Peyer's patch (tissue), 4 donors: ENCODE data around the gene YY1. TPM values are rescaled to one million over a fixed set of nuclear protein-coding genes. Genes with fewer than 3 reads are reported as not detected.

Experiments used
- DNase-seq, 3 donors: peaks; one replicate each; pipeline ENCODE4 v3.0.0-alpha.2; 2017 to 2019
- H3K27ac ChIP-seq, 4 donors: fragments of 200-600 bp; sonication (generic); one replicate each; pipeline ENCODE4 v1.5.1; 2016 to 2019
- H3K27me3 ChIP-seq, 2 donors: fragments of 200-600 bp; sonication (generic); one replicate each; pipeline ENCODE4 v1.5.1; 2019
- H3K36me3 ChIP-seq, 3 donors: fragments of 200-600 bp; sonication (generic); one replicate each; pipeline ENCODE4 v1.5.1; 2016 to 2019
- H3K4me1 ChIP-seq, 4 donors: fragments of 200-600 bp; sonication (generic); one replicate each; pipeline ENCODE4 v1.5.1; 2016 to 2019
- H3K4me3 ChIP-seq, 4 donors: fragments of 200-600 bp; sonication (generic); 1 replicate in 3 of 4; 2 replicates in 1 of 4; pipeline ENCODE4 v1.5.1; 2016 to 2019; ENCODE audit warnings: mild to moderate bottlenecking in 1 of 4
- H3K9me3 ChIP-seq, 4 donors: fragments of 200-600 bp; sonication (generic); one replicate each; pipeline ENCODE4 v1.5.1; 2016 to 2019; ENCODE audit warnings: mild to moderate bottlenecking in 1 of 4
- CTCF ChIP-seq, 6 experiments: fragments of 450-650 bp in 4 of 6; fragments of 200-600 bp in 2 of 6; sonication (generic) in 1 of 6; IDR thresholded peaks; one replicate each; pipeline ENCODE4 v1.5.1; 2017 to 2019; ENCODE audit warnings: antibody characterized with exemption in 6 of 6, mild to moderate bottlenecking in 3 of 6, moderate library complexity in 1 of 6
- POLR2A ChIP-seq, 2 donors: fragments of 450-650 bp; IDR thresholded peaks; one replicate each; pipeline ENCODE4 v1.5.1; 2017; ENCODE audit warnings: antibody characterized with exemption in 2 of 2, mild to moderate bottlenecking in 2 of 2, moderate library complexity in 2 of 2
- total RNA-seq, 4 donors: library from RNA; depleted of rRNA; stranded (reverse); fragments of >200 nt; gene quantifications; one replicate each; pipeline ENCODE4 v1.1.0, GENCODE V29; 2016

YY1 gene
- total RNA-seq, 4 donors from 2014 or later: 42.0 to 63.5 (median 50.9) TPM

GRCh38 chr14:100317389-100317788 is 78.4 kb downstream of the YY1 start:
- H3K36me3 ChIP-seq: no peaks in the 10 kb centered on the region
- no peak overlapping the region for H3K27ac ChIP-seq
- peaks cover 0 to 10% (median 3%) of the 10 kb centered on the region in 4 donors for H3K4me1 ChIP-seq
- DNase-seq: no peak
- TF ChIP-seq POLR2A (IDR thresholded peaks at IDR 0.05) (no peak), CTCF (IDR thresholded peaks at IDR 0.05) (no peak)
- H3K4me3 ChIP-seq: peak overlapping the region in 1 of 4 donors; percentile 50
- no peaks in the 10 kb centered on the region for H3K27me3 ChIP-seq
- no peaks in the 10 kb centered on the region for H3K9me3 ChIP-seq

GRCh38 chr14:100317912-100318808 is 79.2 kb downstream of the YY1 start:
- H3K4me1 ChIP-seq: peaks cover 0 to 10% (median 3%) of the 10 kb centered on the region in 4 donors
- H3K27me3 ChIP-seq: no peaks in the 10 kb centered on the region
- H3K9me3 ChIP-seq: no peaks in the 10 kb centered on the region
- H3K27ac ChIP-seq: peak overlapping the region in 3 of 4 donors; percentile 12 to 59 (median 19)
- no peaks in the 10 kb centered on the region for H3K36me3 ChIP-seq
- peak overlapping the region; percentile 41 to 50 (median 42) for H3K4me3 ChIP-seq
- TF ChIP-seq CTCF (IDR thresholded peaks at IDR 0.05): peak; percentile 61 to 89 (median 76)
- no peak for TF ChIP-seq POLR2A (IDR thresholded peaks at IDR 0.05)
- DNase-seq: peak; percentile 76 to 87 (median 77)

GRCh38 chr14:100320157-100320856 is 81.4 kb downstream of the YY1 start:
- Histone ChIP-seq H3K9me3 (no peaks in the 10 kb centered on the region), H3K27ac (no peak overlapping the region), H3K36me3 (no peaks in the 10 kb centered on the region), H3K27me3 (no peaks in the 10 kb centered on the region), H3K4me3 (no peak overlapping the region), H3K4me1 (peaks cover 0 to 11% (median 3%) of the 10 kb centered on the region in 4 donors)
- TF ChIP-seq POLR2A (IDR thresholded peaks at IDR 0.05) (no peak), CTCF (IDR thresholded peaks at IDR 0.05) (no peak)
- no peak for DNase-seq

- TF ChIP-seq POLR2A (IDR thresholded peaks at IDR 0.05) (no peak), CTCF (IDR thresholded peaks at IDR 0.05) (no peak)
- Histone ChIP-seq H3K4me3 (no peak overlapping the region), H3K36me3 (no peaks in the 10 kb centered on the region), H3K4me1 (peaks cover 0 to 18% (median 3%) of the 10 kb centered on the region in 4 donors), H3K27me3 (no peaks in the 10 kb centered on the region), H3K27ac (no peak overlapping the region), H3K9me3 (no peaks in the 10 kb centered on the region)
- no peak for DNase-seq
Measured at GRCh38 chr14:100321473-100322137, 82.7 kb downstream of the YY1 start.

GRCh38 chr14:100322138-100322957 is 83.4 kb downstream of the YY1 start:
- Histone ChIP-seq H3K4me3 (no peak overlapping the region), H3K9me3 (no peaks in the 10 kb centered on the region), H3K36me3 (no peaks in the 10 kb centered on the region), H3K4me1 (peaks cover 0 to 18% (median 3%) of the 10 kb centered on the region in 4 donors), H3K27me3 (no peaks in the 10 kb centered on the region), H3K27ac (no peak overlapping the region)
- DNase-seq: no peak
- no peak for TF ChIP-seq POLR2A (IDR thresholded peaks at IDR 0.05)
- TF ChIP-seq CTCF (IDR thresholded peaks at IDR 0.05): no peak
